HAP-1 (cell line): ENCODE results near the gene IMMP2L.

Experiments
- DNase-seq, 2 experiments: peaks; one replicate each; pipeline ENCODE4 v3.0.0-alpha.2; 2016 to 2020; ENCODE audit warnings: low spot score in 2 of 2
- H3K27me3 ChIP-seq: fragments of 250-450 bp; sonication (Bioruptor Pico); 2 replicates; pipeline ENCODE4 v1.5.1; 2020; ENCODE audit warnings: low read depth, mild to moderate bottlenecking, moderate library complexity
- H3K36me3 ChIP-seq: fragments of 250-450 bp; sonication (Bioruptor Pico); replicated peaks from 2 replicates; pipeline ENCODE4 v1.5.1; 2020; ENCODE audit warnings: mild to moderate bottlenecking
- H3K4me1 ChIP-seq: fragments of 250-450 bp; sonication (Bioruptor Pico); 2 replicates; pipeline ENCODE4 v1.5.1; 2020; ENCODE audit warnings: mild to moderate bottlenecking
- H3K4me3 ChIP-seq: fragments of 250-450 bp; sonication (Bioruptor Pico); 2 replicates; pipeline ENCODE4 v1.5.1; 2020; ENCODE audit warnings: mild to moderate bottlenecking, moderate library complexity
- H3K9me3 ChIP-seq: fragments of 250-450 bp; sonication (Bioruptor Pico); 2 replicates; pipeline ENCODE4 v1.5.1; 2020; ENCODE audit warnings: mild to moderate bottlenecking, moderate library complexity
- in situ Hi-C: fragments of 300-500 bp; cut with MboI; formaldehyde crosslinking; loops from 3 replicates; pipeline ENCODE4 v1.14.3; 2020; ENCODE audit warnings: low sequenced_read_pairs, inconsistent platforms, mixed read lengths

IMMP2L gene

DNA sequence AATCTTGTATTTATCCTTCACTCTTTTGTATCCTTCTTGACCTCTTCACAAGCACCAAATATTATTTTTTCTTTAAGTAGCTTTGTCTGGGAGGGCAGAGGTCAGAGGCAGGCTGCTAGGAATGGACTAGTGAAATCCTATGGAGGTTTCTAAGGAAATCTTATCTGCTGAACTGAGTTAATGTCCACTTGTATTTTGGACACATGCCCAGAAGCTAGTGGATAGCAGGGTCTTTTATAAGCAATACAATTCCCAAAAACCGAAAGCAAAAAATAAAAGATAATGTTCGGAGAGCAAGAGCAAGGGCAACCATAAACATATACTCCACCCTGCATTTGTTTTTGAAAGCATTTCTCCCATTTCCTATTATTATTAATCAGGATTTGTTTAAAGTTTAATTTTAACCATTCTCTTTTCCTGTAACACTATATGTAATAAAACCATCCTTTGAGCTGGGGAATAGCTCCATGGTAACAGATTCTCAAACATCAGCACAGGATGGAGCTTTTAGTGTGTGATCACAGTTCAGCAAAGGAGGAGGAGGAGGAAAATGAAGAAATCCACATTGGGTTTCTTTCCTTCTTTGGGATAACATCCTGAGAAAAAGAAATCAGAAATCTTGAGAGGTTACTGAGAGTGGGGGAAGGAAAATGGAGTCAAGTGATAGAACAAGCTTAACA is 799.6 kb downstream of the IMMP2L start:
- Histone ChIP-seq H3K4me3 (no peak overlapping the region), H3K27me3 (no peaks in the 10 kb centered on the region), H3K36me3 (no peaks in the 10 kb centered on the region), H3K9me3 (no peaks in the 10 kb centered on the region), H3K4me1 (no peaks in the 10 kb centered on the region)
- in situ Hi-C loops: no loop called here
- DNase-seq: no peak

GRCh38 chr7:110760341-110760740 is 802.0 kb downstream of the IMMP2L start:
- in situ Hi-C loops: no loop called here
- Histone ChIP-seq H3K4me1 (no peaks in the 10 kb centered on the region), H3K9me3 (no peaks in the 10 kb centered on the region), H3K27me3 (no peaks in the 10 kb centered on the region), H3K4me3 (no peak overlapping the region), H3K36me3 (no peaks in the 10 kb centered on the region)
- no peak for DNase-seq

- Histone ChIP-seq H3K9me3 (no peaks in the 10 kb centered on the region), H3K27me3 (no peaks in the 10 kb centered on the region), H3K4me1 (no peaks in the 10 kb centered on the region), H3K36me3 (no peaks in the 10 kb centered on the region), H3K4me3 (no peak overlapping the region)
- in situ Hi-C loops: no loop called here
- DNase-seq: no peak
Measured at GRCh38 chr7:110759069-110759468, 803.2 kb downstream of the IMMP2L start.

DNA sequence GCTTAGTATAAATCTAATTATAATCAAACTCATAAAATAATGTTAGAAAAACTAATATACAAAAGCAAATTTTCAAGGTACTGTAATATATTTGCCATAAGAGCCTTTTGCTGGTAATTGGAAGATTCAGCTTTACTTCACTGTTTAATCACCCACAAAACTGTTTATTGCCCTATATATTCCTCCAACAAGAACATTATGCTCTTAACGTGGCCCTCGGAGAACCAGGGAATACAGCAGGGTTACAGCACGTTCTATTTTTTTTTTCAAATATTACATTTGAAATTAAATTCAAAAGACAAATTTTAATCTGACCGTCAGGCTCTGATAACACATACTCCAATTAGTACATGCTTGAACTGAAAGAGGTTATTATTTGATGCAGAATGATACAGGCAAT is 807.6 kb downstream of the IMMP2L start:
- Histone ChIP-seq H3K36me3 (no peaks in the 10 kb centered on the region), H3K9me3 (no peaks in the 10 kb centered on the region), H3K4me1 (no peaks in the 10 kb centered on the region), H3K4me3 (no peak overlapping the region), H3K27me3 (no peaks in the 10 kb centered on the region)
- no peak for DNase-seq
- in situ Hi-C loops: no loop called here

GRCh38 chr7:110750931-110751605 is 811.2 kb downstream of the IMMP2L start:
- H3K9me3 ChIP-seq: no peaks in the 10 kb centered on the region
- no peak overlapping the region for H3K4me3 ChIP-seq
- H3K27me3 ChIP-seq: no peaks in the 10 kb centered on the region
- in situ Hi-C loops: no loop called here
- no peaks in the 10 kb centered on the region for H3K36me3 ChIP-seq
- H3K4me1 ChIP-seq: no peaks in the 10 kb centered on the region
- DNase-seq: no peak

DNA sequence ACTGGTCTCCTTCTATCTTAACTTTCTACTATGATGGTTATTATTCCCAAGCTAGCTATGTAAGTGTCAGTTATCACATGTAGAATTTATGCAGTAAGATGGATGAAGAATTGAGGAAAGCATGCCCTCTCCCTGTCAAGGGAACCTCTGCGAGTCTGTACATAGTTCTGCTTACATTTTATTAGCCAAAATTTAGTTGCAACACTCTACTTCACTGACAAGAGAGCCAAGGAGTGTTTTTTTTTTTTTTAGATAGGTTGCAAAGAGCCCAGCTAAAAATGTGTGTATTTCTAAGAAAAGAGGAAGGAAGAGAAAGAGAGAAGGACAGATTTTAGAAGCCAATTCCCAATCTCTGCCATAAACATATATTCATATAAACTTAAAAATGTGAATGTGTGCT is 829.1 kb downstream of the IMMP2L start:
- Histone ChIP-seq H3K4me1 (no peaks in the 10 kb centered on the region), H3K4me3 (no peak overlapping the region), H3K36me3 (no peaks in the 10 kb centered on the region), H3K9me3 (no peaks in the 10 kb centered on the region), H3K27me3 (no peaks in the 10 kb centered on the region; the same call in 1 of the 2 replicates)
- in situ Hi-C loops: no loop called here
- DNase-seq: no peak

- H3K4me3 ChIP-seq: no peak overlapping the region
- no peak for DNase-seq
- in situ Hi-C loops: no loop called here
- H3K9me3 ChIP-seq: no peaks in the 10 kb centered on the region
- no peaks in the 10 kb centered on the region for H3K36me3 ChIP-seq
- peaks cover 8% of the 10 kb centered on the region for H3K4me1 ChIP-seq
- no peaks in the 10 kb centered on the region for H3K27me3 ChIP-seq
Measured at GRCh38 chr7:110724811-110725210, 837.5 kb downstream of the IMMP2L start.

DNA sequence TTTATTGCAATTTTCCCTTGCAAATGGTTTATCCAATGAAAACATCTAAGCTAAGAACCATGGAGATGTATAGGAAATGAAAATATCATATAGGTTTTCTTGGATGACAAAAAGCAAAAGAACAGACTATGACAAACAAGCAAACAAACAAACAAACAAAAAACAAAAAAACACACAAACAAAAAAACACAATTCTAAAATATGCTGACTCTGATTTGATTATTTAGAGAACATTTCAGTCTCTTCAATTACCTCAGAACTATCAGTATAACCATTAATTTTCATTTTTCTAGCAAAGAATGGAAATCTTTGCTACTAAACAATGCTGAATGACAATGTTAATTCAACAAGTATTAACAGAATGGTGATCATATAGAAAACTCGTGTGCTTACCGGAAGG is 840.9 kb downstream of the IMMP2L start:
- H3K36me3 ChIP-seq: no peaks in the 10 kb centered on the region
- in situ Hi-C loops: no loop called here
- peaks cover 22% of the 10 kb centered on the region for H3K4me1 ChIP-seq
- H3K27me3 ChIP-seq: no peaks in the 10 kb centered on the region
- DNase-seq: no peak
- no peaks in the 10 kb centered on the region for H3K9me3 ChIP-seq
- H3K4me3 ChIP-seq: no peak overlapping the region

DNA sequence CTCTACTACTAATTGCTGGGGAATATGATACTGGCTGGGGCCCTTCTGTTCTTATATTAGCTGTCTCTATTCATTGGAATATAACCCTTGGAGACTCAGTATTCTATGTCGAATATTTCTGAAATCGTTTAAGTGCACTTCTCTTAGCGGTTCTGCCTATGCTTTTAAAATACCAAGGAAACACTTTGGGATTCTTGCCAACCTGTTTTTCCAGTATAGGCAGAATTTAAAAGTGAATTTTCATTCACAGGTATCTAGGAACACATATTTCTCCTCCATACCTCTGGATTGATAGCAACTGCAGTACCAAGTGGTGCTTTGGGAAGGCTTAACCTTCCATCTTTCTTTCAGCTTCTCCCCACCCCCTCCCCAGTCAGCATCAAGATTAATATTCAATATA is 841.7 kb downstream of the IMMP2L start:
- no peaks in the 10 kb centered on the region for H3K36me3 ChIP-seq
- H3K27me3 ChIP-seq: no peaks in the 10 kb centered on the region
- H3K4me3 ChIP-seq: no peak overlapping the region
- in situ Hi-C loops: no loop called here
- no peaks in the 10 kb centered on the region for H3K9me3 ChIP-seq
- DNase-seq: no peak
- peaks cover 22% of the 10 kb centered on the region for H3K4me1 ChIP-seq

DNA sequence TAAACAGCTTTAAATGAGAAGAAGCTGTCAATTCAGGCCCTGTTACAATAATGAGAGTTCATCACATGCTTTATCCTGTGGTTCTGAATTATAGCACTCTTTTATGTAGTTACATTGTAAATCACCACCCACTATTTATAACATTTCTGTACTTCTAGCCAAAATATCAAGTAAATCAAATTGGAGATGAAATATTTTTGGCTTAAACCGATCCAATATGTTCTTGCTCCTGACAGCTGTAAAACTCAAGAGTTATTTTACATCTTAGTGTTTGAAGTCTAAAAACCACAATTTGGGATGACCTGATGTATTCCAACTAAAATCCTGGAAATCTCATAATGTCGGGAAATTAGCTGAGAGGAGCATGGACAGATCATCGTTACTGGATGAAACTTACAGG is 842.6 kb downstream of the IMMP2L start:
- Histone ChIP-seq H3K4me3 (no peak overlapping the region), H3K36me3 (no peaks in the 10 kb centered on the region), H3K4me1 (peaks cover 22% of the 10 kb centered on the region), H3K27me3 (no peaks in the 10 kb centered on the region), H3K9me3 (no peaks in the 10 kb centered on the region)
- in situ Hi-C loops: no loop called here
- DNase-seq: no peak

- peak; percentile 27 to 54 for DNase-seq
- H3K4me3 ChIP-seq: no peak overlapping the region
Measured at GRCh38 chr7:110718503-110719205, 843.6 kb downstream of the IMMP2L start.

DNA sequence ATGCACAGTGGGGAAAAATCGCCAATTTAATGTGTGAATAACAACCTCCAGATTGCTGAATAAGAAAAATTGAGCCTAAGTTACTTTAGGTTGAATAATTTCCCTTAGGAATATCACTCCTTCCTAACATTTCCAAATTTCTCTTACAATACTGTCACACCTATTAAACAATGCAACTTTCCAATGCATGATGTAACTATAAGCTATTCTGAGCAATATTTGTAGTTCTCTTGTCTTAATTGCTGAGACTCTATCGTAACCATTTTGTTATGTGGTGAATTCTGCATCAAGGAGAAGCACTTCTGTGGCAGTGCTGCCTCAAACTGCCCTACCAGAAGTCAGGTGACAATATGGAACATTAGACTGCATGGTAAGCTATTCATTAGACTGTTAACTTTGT is 858.1 kb downstream of the IMMP2L start:
- in situ Hi-C loops: no loop called here
- Histone ChIP-seq H3K4me1 (no peaks in the 10 kb centered on the region), H3K4me3 (no peak overlapping the region), H3K27me3 (no peaks in the 10 kb centered on the region), H3K36me3 (no peaks in the 10 kb centered on the region), H3K9me3 (no peaks in the 10 kb centered on the region)
- no peak for DNase-seq

More at GRCh38 chr7:110718503-110719205, 843.6 kb downstream of the IMMP2L start:
- Histone ChIP-seq H3K9me3 (no peaks in the 10 kb centered on the region), H3K4me1 (peaks cover 22% of the 10 kb centered on the region), H3K27me3 (no peaks in the 10 kb centered on the region), H3K36me3 (no peaks in the 10 kb centered on the region)
- in situ Hi-C loops: no loop called here

- no peak for DNase-seq
- Histone ChIP-seq H3K4me1 (no peaks in the 10 kb centered on the region), H3K9me3 (no peaks in the 10 kb centered on the region), H3K36me3 (no peaks in the 10 kb centered on the region), H3K4me3 (no peak overlapping the region), H3K27me3 (no peaks in the 10 kb centered on the region)
- in situ Hi-C loops: no loop called here
Measured at GRCh38 chr7:110698576-110698975, 863.7 kb downstream of the IMMP2L start.

DNA sequence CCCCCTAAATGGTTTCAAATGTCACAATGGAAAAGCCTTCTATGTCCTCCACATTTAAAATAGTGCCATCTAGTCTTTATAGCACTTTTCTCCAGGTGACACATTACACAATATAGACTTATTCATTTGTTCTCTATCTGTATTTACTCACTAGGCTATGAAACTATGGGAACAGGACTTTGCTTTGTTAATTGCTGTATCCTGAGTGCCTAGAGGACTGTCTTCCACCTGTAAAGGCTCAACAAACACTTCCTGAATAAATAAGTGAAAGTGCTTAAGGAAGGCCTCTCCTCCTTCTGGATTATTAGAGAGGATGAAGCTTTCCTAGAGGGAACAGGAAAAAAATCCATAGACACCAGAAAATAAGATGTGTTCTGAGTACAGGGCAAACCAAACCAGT is 868.9 kb downstream of the IMMP2L start:
- Histone ChIP-seq H3K9me3 (no peaks in the 10 kb centered on the region), H3K4me1 (no peaks in the 10 kb centered on the region), H3K4me3 (no peak overlapping the region), H3K36me3 (no peaks in the 10 kb centered on the region), H3K27me3 (no peaks in the 10 kb centered on the region)
- no peak for DNase-seq
- in situ Hi-C loops: no loop called here
